ENCODE measurements around the gene MYO16.

Gene MYO16

GRCh38 chr13:109254274-109254673, 624.9 kb downstream of the MYO16 start:
- TF ChIP-seq GATA2 (IDR thresholded peaks at IDR 0.05; ENCODE audit: low read depth, low read length), result no peak
- no peak for TF ChIP-seq GATA3 (IDR thresholded peaks at IDR 0.05; ENCODE audit: low read depth, low read length)

- TF ChIP-seq GATA3 (IDR thresholded peaks at IDR 0.05; ENCODE audit: low read depth, low read length), result no peak
- no peak for TF ChIP-seq GATA2 (IDR thresholded peaks at IDR 0.05; ENCODE audit: low read depth, low read length)
These were observed 625.9 kb downstream of the MYO16 start for GRCh38 chr13:109255141-109255856.

DNA sequence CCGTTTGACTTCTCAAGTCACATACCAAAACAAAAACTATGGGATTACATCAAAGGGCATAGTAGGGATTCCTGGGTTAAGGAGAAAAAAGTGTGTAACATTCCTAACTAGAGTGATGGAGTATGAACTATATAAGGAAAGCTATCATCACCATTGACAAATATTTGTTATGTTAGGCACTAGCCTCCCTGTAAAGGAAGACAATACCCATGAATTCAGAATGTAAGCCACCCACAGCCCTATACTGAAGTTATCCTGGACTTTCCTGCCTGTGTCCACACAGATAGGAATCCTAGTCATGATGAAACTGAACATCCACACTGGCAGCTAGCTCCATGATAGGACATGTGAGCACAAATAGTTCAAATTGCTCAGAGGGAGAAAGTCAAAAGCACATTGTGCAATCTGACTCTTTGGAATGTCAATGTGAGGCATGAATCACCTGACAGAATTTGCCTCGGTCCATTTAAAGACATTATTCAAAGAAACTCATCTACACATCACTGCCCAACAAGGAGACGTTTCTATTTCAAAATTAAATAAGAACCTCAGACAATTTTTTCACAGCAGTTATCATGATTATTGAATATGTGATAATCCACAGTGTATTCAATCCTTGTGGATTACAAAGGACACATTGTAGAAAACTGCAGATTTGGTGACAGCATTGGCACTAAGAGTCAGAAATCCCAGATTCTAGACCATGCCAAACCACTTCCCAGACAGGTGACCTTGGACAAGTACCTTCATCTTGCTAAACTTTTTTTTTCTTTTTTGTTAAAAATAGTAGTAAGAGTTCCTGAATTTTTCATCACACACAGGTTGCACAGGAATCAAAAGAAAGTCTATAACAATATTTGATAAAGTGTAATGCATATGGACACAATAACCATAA, 627.7 kb downstream of the MYO16 start:
- TF ChIP-seq GATA2 (IDR thresholded peaks at IDR 0.05; ENCODE audit: low read depth, low read length) (no peak), GATA3 (IDR thresholded peaks at IDR 0.05; ENCODE audit: low read depth, low read length) (no peak)
